HepG2 (cell line): Measurements from ENCODE around the gene COX4I2. TPM values are rescaled to one million over a fixed set of nuclear protein-coding genes. Genes with fewer than 3 reads are reported as not detected.

Experiments used
- AKAP8 ChIP-seq: sonication (generic); formaldehyde crosslinking; IDR thresholded peaks from 2 replicates; pipeline ENCODE4 v1.5.1; 2020; ENCODE audit warnings: mild to moderate bottlenecking, missing genetic modification reagents
- ATM ChIP-seq: fragments of 450-650 bp; IDR thresholded peaks from 2 replicates; pipeline ENCODE4 v1.7.1; 2017; ENCODE audit warnings: mild to moderate bottlenecking, borderline replicate concordance
- BHLHE40 ChIP-seq: IDR thresholded peaks from 2 replicates; pipeline ENCODE4 v1.6.1; 2011; ENCODE audit warnings: low read length, improper control_type of control experiment
- CAMTA2 ChIP-seq: sonication (generic); formaldehyde crosslinking; IDR thresholded peaks from 2 replicates; pipeline ENCODE4 v1.4.0; 2020; ENCODE audit warnings: mild to moderate bottlenecking, missing genetic modification reagents, borderline replicate concordance
- CBX1 ChIP-seq: IDR thresholded peaks from one replicate; pipeline ENCODE4 v1.6.1; 2016; ENCODE audit warnings: antibody characterized with exemption, low read depth
- CEBPB ChIP-seq: IDR thresholded peaks from 2 replicates; pipeline ENCODE4 v1.6.1; 2011; ENCODE audit warnings: low read depth, low read length, improper control_type of control experiment, borderline replicate concordance
- CREM ChIP-seq, 2 experiments: sonication (generic) in 1 of 2; formaldehyde crosslinking in 1 of 2; IDR thresholded peaks; 2 replicates each; pipeline versions ENCODE4 v1.4.0 to v1.6.1; 2016 to 2020; ENCODE audit warnings: antibody characterized with exemption in 1 of 2, mild to moderate bottlenecking in 1 of 2, missing genetic modification reagents in 1 of 2
- EED ChIP-seq: sonication (generic); formaldehyde crosslinking; IDR thresholded peaks from 2 replicates; pipeline ENCODE4 v1.5.0; 2020; ENCODE audit warnings: mild to moderate bottlenecking, missing genetic modification reagents
- ELK4 ChIP-seq: sonication (generic); formaldehyde crosslinking; IDR thresholded peaks from 2 replicates; pipeline ENCODE4 v1.9.0; 2021; ENCODE audit warnings: missing genetic modification reagents, borderline replicate concordance
- HES4 ChIP-seq: sonication (generic); formaldehyde crosslinking; IDR thresholded peaks from 2 replicates; pipeline ENCODE4 v1.9.0; 2021; ENCODE audit warnings: mild to moderate bottlenecking, missing genetic modification reagents, borderline replicate concordance
- HNRNPH1 ChIP-seq: fragments of 200-400 bp; formaldehyde crosslinking; optimal IDR thresholded peaks from 2 replicates; pipeline ENCODE3; 2017; ENCODE audit warnings: mild to moderate bottlenecking, low read depth, low read length
- ISX ChIP-seq: sonication (generic); formaldehyde crosslinking; conservative IDR thresholded peaks from 2 replicates; pipeline ENCODE4 v1.5.0; 2020; ENCODE audit warnings: missing genetic modification reagents
- KAT8 ChIP-seq: IDR thresholded peaks from 2 replicates; pipeline ENCODE4 v1.6.1; 2016; ENCODE audit warnings: missing genetic modification reagents, missing compliant biosample characterization
- KDM3A ChIP-seq: IDR thresholded peaks from 2 replicates; pipeline ENCODE4 v1.6.1; 2018; ENCODE audit warnings: low read depth, missing compliant biosample characterization
- MBD4 ChIP-seq: IDR thresholded peaks from 2 replicates; pipeline ENCODE4 v1.6.1; 2012; ENCODE audit warnings: low read length, inconsistent platforms, borderline replicate concordance
- MYNN ChIP-seq: sonication (generic); formaldehyde crosslinking; IDR thresholded peaks from 2 replicates; pipeline ENCODE4 v1.4.0; 2020; ENCODE audit warnings: mild to moderate bottlenecking, low read depth, missing genetic modification reagents
- NCOA1 ChIP-seq: sonication (generic); formaldehyde crosslinking; IDR thresholded peaks from 2 replicates; pipeline ENCODE4 v1.9.0; 2021; ENCODE audit warnings: missing genetic modification reagents
- PHF5A ChIP-seq: IDR thresholded peaks from one replicate; pipeline ENCODE4 v1.6.1; 2018; ENCODE audit warnings: low read depth, missing genetic modification reagents; ENCODE audit not compliant: unreplicated experiment
- SMAD1 ChIP-seq: sonication (generic); formaldehyde crosslinking; IDR thresholded peaks from 2 replicates; pipeline ENCODE4 v1.4.0; 2020; ENCODE audit warnings: missing genetic modification reagents, low read depth, mild to moderate bottlenecking, borderline replicate concordance
- TBX2 ChIP-seq: sonication (generic); formaldehyde crosslinking; IDR thresholded peaks from 2 replicates; pipeline ENCODE4 v1.5.0; 2020; ENCODE audit warnings: missing genetic modification reagents, mild to moderate bottlenecking, borderline replicate concordance
- ZBTB8A ChIP-seq: sonication (generic); formaldehyde crosslinking; IDR thresholded peaks from 2 replicates; pipeline ENCODE4 v1.4.0; 2020; ENCODE audit warnings: mild to moderate bottlenecking, low read depth, missing genetic modification reagents, borderline replicate concordance
- ZFP37 ChIP-seq: sonication (generic); formaldehyde crosslinking; IDR thresholded peaks from 2 replicates; pipeline ENCODE4 v1.4.0; 2020; ENCODE audit warnings: missing genetic modification reagents, borderline replicate concordance
- ZMAT3 ChIP-seq: sonication (generic); formaldehyde crosslinking; conservative IDR thresholded peaks from 2 replicates; pipeline ENCODE4 v1.7.0; 2021; ENCODE audit warnings: missing genetic modification reagents
- ZMYM3 ChIP-seq: sonication (generic); formaldehyde crosslinking; IDR thresholded peaks from 2 replicates; pipeline ENCODE4 v1.5.1; 2020; ENCODE audit warnings: mild to moderate bottlenecking, missing genetic modification reagents
- ZNF230 ChIP-seq: sonication (generic); formaldehyde crosslinking; IDR thresholded peaks from 2 replicates; pipeline ENCODE4 v1.4.0; 2020; ENCODE audit warnings: mild to moderate bottlenecking, missing genetic modification reagents
- ZNF282 ChIP-seq: fragments of 450-650 bp; IDR thresholded peaks from 2 replicates; pipeline ENCODE4 v1.6.1; 2018; ENCODE audit not compliant: partially characterized antibody
- ZNF354B ChIP-seq: sonication (generic); formaldehyde crosslinking; IDR thresholded peaks from 2 replicates; pipeline ENCODE4 v1.8.0; 2022; ENCODE audit warnings: mild to moderate bottlenecking, missing genetic modification reagents
- ZNF432 ChIP-seq: sonication (generic); formaldehyde crosslinking; IDR thresholded peaks from 2 replicates; pipeline ENCODE4 v1.5.0; 2020; ENCODE audit warnings: missing genetic modification reagents, mild to moderate bottlenecking, borderline replicate concordance
- polyA plus RNA-seq, 8 experiments: library from polyadenylated mRNA; depleted of rRNA in 3 of 8; stranded (reverse) in 7 of 8; unstranded in 1 of 8; fragments of >200 nt; fragmentation: Illumina TruSeq in 4 of 8; extraction: Trizol in 4 of 8; gene quantifications; 2 replicates each; pipeline versions ENCODE4 v1.2.1 to v1.2.3, GENCODE V29; 2011 to 2016; ENCODE audit warnings: low read depth in 4 of 8, missing spikeins in 1 of 8, mixed read lengths in 1 of 8; ENCODE audit not compliant: insufficient read depth in 1 of 8
- total RNA-seq, 5 experiments: library from RNA; depleted of rRNA; stranded (reverse); fragments of >200 nt; fragmentation: Illumina TruSeq; extraction: Trizol; gene quantifications; 2 replicates each; pipeline ENCODE4 v1.2.3, GENCODE V29; 2016; ENCODE audit warnings: low read depth in 1 of 5
- TF ChIP-seq, protein P1 (sequence below): sonication (generic); formaldehyde crosslinking; IDR thresholded peaks from 2 replicates; pipeline ENCODE4 v1.8.0; 2022; ENCODE audit warnings: missing genetic modification reagents, mild to moderate bottlenecking, borderline replicate concordance

The COX4I2 gene
- total and polyA plus RNA-seq, 2 of the 13 experiments (the other 11 are each of a cell fraction or from before 2014, with no cell fraction given) = 1.1 TPM; not detected in 1

GRCh38 chr20:31605902-31606803 lies 31.6 kb upstream of the COX4I2 start (continued):
- TF ChIP-seq, protein P1, sequence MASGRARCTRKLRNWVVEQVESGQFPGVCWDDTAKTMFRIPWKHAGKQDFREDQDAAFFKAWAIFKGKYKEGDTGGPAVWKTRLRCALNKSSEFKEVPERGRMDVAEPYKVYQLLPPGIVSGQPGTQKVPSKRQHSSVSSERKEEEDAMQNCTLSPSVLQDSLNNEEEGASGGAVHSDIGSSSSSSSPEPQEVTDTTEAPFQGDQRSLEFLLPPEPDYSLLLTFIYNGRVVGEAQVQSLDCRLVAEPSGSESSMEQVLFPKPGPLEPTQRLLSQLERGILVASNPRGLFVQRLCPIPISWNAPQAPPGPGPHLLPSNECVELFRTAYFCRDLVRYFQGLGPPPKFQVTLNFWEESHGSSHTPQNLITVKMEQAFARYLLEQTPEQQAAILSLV (CRISPR knock-in tag) = no peak
- TF ChIP-seq KDM3A (CRISPR knock-in tag) (no peak; the same call in 1 of the 2 replicates), MBD4 (no peak), ZBTB8A (CRISPR knock-in tag) (no peak), PHF5A (CRISPR knock-in tag) (no peak), ATM (no peak), ZNF354B (no peak), ELK4 (CRISPR knock-in tag) (peak; percentile 55; the same call in 1 of the 2 replicates), SMAD1 (CRISPR knock-in tag) (no peak), ZMAT3 (CRISPR knock-in tag) (no peak), HNRNPH1 (peak; percentile 33), ISX (CRISPR knock-in tag) (peak; percentile 74; the same call in 1 of the 2 replicates), EED (CRISPR knock-in tag) (no peak), TBX2 (CRISPR knock-in tag) (no peak), BHLHE40 (peak; percentile 2; the same call in 1 of the 2 replicates), CREM (IDR thresholded peaks at IDR 0.05) (0 out of 2 replicates have a peak, but pooled peaks have one; percentile 17), CREM (CRISPR knock-in tag; IDR thresholded peaks at IDR 0.05) (no peak), KAT8 (CRISPR knock-in tag) (no peak; the same call in 1 of the 2 replicates), CEBPB (no peak), CBX1 (no peak), CAMTA2 (CRISPR knock-in tag) (no peak), ZNF282 (no peak), ZNF230 (CRISPR knock-in tag) (no peak), AKAP8 (CRISPR knock-in tag) (no peak), MYNN (CRISPR knock-in tag) (no peak; the same call in 1 of the 2 replicates), HES4 (no peak), NCOA1 (CRISPR knock-in tag) (peak; percentile 59; the same call in 1 of the 2 replicates), ZMYM3 (no peak; the same call in 1 of the 2 replicates), ZFP37 (CRISPR knock-in tag) (peak; percentile 34; the same call in 1 of the 2 replicates), ZNF432 (CRISPR knock-in tag) (no peak)
